Choroid plexus epithelial cell (primary cell): Measurements from ENCODE around the gene UHRF1.

ENCODE experiments used
- DNase-seq: peaks from one replicate; pipeline ENCODE4 v3.0.0-alpha.2; 2010; ENCODE audit warnings: low read depth
- H3K4me3 ChIP-seq: 2 replicates; pipeline ENCODE4 v1.5.1; 2011; ENCODE audit warnings: low read depth, mild to moderate bottlenecking, control low read depth, low read length, moderate library complexity
- CTCF ChIP-seq: conservative IDR thresholded peaks from 2 replicates; pipeline ENCODE4 v1.5.1; 2011; ENCODE audit warnings: low read depth, mild to moderate bottlenecking, control low read depth, inconsistent platforms, low read length, moderate library complexity

UHRF1 gene

GRCh38 chr19:5000120-5000611, 90.9 kb downstream of the UHRF1 start:
- no peak for DNase-seq
- no peak for TF ChIP-seq CTCF
- H3K4me3 ChIP-seq, result no peak overlapping the region

- TF ChIP-seq CTCF, result peak; percentile 92
- DNase-seq, result peak; percentile 83
- H3K4me3 ChIP-seq, result no peak overlapping the region
Observed at GRCh38 chr19:5001615-5002014, 92.3 kb downstream of the UHRF1 start.

GRCh38 chr19:5002143-5002542, 92.8 kb downstream of the UHRF1 start:
- TF ChIP-seq CTCF, result no peak
- DNase-seq, result peak; percentile 40
- H3K4me3 ChIP-seq, result no peak overlapping the region

- DNase-seq, result no peak
- no peak for TF ChIP-seq CTCF
- H3K4me3 ChIP-seq, result no peak overlapping the region
Observed at GRCh38 chr19:5003781-5004180, 94.5 kb downstream of the UHRF1 start.

- no peak for DNase-seq
- H3K4me3 ChIP-seq, result no peak overlapping the region
- TF ChIP-seq CTCF, result no peak
Observed at GRCh38 chr19:5005096-5005495, 95.8 kb downstream of the UHRF1 start.

GRCh38 chr19:5006201-5006600, 96.9 kb downstream of the UHRF1 start:
- H3K4me3 ChIP-seq, result no peak overlapping the region
- no peak for TF ChIP-seq CTCF
- DNase-seq, result no peak

GRCh38 chr19:5006821-5007220, 97.5 kb downstream of the UHRF1 start:
- DNase-seq, result no peak
- no peak overlapping the region for H3K4me3 ChIP-seq
- TF ChIP-seq CTCF, result no peak
